GM10266 (cell line): Measurements from ENCODE around the gene NUP205.

Source experiments
- DNase-seq: peaks from one replicate; pipeline ENCODE4 v3.0.0; 2012; ENCODE audit errors: extremely low spot score
- TF ChIP-seq, protein P1 (sequence below): IDR thresholded peaks from 2 replicates; pipeline ENCODE4 v1.5.1; 2012; ENCODE audit warnings: mild to moderate bottlenecking, low read depth; ENCODE audit not compliant: control insufficient read depth, insufficient read depth; ENCODE audit errors: missing control alignments

The NUP205 gene

DNA sequence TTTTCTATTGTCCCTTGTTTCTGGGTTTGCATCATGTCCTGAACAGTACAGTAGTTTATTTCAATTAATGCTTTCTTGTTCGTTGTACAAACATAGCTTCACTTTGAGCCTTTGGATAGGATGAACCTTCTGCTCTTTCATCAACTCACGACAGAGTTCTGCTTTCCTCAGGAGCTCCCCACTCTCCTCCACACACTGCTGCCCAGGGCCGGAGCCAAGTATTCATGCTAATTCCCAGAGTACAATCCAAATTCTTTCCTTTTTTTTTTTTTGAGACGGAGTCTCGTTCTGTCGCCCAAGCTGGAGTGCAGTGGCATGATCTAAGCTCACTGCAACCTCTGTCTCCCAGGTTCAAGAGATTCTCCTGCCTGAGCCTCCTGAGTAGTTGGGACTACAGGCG lies 7.5 kb upstream of the NUP205 start:
- DNase-seq: no peak
- TF ChIP-seq, protein P1, sequence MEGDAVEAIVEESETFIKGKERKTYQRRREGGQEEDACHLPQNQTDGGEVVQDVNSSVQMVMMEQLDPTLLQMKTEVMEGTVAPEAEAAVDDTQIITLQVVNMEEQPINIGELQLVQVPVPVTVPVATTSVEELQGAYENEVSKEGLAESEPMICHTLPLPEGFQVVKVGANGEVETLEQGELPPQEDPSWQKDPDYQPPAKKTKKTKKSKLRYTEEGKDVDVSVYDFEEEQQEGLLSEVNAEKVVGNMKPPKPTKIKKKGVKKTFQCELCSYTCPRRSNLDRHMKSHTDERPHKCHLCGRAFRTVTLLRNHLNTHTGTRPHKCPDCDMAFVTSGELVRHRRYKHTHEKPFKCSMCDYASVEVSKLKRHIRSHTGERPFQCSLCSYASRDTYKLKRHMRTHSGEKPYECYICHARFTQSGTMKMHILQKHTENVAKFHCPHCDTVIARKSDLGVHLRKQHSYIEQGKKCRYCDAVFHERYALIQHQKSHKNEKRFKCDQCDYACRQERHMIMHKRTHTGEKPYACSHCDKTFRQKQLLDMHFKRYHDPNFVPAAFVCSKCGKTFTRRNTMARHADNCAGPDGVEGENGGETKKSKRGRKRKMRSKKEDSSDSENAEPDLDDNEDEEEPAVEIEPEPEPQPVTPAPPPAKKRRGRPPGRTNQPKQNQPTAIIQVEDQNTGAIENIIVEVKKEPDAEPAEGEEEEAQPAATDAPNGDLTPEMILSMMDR: no peak

DNA sequence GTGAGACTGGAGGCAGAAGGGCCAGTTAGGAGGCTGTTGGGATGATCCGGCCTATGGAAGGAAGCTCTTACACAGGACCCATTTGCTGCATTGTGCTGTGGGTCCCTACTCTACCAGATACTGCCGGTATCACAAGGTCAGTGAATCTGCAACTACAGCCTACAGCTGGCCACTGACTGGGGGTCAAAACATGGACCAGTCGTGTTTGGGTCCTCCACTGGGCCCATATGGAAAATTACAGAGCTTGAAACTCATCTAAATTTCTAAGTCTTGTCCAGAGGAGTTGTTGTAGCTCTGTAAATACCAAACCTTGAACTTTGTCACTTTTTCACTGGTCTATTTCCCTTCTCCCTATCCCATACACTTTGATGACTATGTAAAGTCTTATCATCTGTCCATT lies 5.6 kb upstream of the NUP205 start:
- no peak for DNase-seq
- TF ChIP-seq, protein P1: no peak

DNA sequence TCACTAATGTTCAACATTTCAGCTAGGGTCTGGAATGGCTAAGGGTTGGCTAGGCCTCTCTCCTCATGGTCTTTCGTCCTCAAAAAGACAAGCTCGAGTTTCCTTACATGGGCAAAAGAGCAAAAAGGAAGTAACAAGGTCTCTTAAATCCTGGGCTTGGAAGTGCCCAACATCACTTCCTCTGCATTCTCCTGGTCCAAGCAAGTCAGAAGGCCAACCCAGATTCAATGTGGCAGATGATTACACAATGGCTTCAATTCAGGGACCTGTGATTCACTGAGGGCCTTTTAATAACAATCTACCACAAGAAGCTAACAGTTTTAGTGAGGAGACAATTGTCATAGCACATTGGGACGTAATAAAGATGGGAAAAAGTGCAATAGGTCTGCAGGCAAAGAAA lies 4.4 kb upstream of the NUP205 start:
- TF ChIP-seq, protein P1: no peak
- DNase-seq: no peak

DNA sequence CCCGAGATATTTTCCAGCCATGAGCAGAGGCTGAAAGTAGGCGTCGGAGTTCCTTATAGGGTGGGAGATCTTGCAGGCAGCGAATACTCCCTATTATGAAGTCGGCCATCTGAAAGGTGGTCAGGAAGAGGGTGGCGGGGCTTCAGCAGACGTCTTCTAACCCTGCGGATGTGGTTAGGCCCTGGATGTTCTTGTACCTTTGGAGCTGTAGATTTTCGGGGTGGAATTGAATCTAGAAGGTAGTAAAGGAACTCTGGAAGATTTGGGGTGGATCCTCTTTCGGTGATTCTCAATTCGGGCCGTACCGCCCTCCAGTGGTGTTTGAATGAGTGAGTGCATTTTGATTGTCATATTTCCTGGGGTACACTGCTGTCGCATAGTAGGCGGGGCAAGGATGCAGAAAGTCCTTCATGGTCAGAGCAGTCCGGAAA lies 635 bp downstream of the NUP205 start:
- peak; percentile 71 for DNase-seq
- TF ChIP-seq, protein P1: peak; percentile 59

DNA sequence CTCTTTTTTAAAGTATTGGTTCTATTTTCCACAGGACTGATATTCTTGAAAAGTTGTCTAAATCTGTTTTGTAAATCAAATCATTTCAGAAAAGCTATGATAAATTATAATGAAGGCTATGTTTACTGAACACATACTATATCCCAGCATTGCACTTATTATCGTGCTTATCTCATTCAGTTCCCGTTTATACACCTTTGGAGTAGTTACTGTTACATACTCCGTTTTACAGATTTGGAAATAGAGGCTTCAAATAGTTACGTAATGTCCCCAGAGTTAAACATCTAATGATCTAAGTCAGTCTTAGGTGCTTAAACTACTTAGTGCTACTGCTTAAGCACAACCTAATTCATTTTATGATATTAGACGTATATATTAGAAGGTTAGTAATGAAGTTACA lies 1.2 kb downstream of the NUP205 start:
- DNase-seq: no peak

DNA sequence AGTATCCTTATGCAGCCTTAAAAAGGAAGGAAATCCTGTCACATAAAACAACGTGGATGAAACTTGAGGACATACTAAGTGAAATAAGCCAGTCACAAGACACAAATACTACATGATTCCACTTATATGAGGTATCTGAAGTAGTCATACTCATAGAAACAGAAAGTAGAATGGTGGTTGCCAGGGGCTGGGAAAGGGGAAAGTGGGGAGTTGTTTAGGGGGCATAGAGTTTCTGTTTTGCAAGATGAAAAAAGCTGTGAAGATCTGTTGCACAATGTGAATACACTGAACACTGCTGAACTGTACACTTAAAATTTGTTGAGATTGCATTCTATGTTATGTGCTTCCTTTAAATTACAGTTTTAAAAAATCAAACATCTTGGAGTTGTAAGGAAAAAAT lies 2.9 kb downstream of the NUP205 start:
- no peak for DNase-seq
- TF ChIP-seq, protein P1: no peak

More for the DNA sequence above, 1.2 kb downstream of the NUP205 start:
- TF ChIP-seq, protein P1: no peak

DNA sequence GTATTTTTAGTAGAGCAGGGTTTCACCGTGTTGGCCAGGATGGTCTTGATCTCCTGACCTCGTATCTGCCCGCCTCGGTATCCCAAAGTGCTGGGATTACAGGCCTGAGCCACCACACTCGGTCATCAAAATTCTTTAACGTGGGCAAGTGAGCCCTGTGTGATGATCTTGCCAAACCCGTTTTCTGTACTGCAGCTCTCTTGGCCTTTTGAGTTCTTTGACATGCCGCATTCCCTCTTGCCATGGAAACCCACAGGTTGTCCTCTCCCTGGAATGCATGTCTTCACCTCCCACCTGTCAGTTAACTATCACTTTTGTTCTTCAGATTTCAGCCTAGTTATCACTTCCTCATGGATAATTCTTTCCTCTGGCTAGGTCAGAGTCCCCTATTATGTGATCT lies 5.0 kb downstream of the NUP205 start:
- TF ChIP-seq, protein P1: no peak
- DNase-seq: no peak
